Transverse colon (tissue), 4 donors: Measurements from ENCODE around the gene ZNF415. TPM values are rescaled to one million over a fixed set of nuclear protein-coding genes. Genes with fewer than 3 reads are reported as not detected.
"Not testable (repeated sequence)": the region's sequence is repeated elsewhere in the genome, so short reads cannot be mapped to it uniquely, and the experiment has no call there.

ENCODE experiments used
- DNase-seq: peaks from one replicate; pipeline ENCODE4 v3.0.0-alpha.2; 2019
- H3K27ac ChIP-seq, 4 donors: fragments of 200-600 bp; sonication (generic); 2 replicates each; pipeline ENCODE4 v1.5.1; 2016 to 2018; ENCODE audit warnings: inconsistent platforms in 4 of 4
- H3K27me3 ChIP-seq: fragments of 200-600 bp; sonication (generic); 2 replicates; pipeline ENCODE4 v1.5.1; 2017; ENCODE audit warnings: inconsistent platforms
- H3K36me3 ChIP-seq, 4 donors: fragments of 200-600 bp; sonication (generic); 2 replicates each; pipeline ENCODE4 v1.5.1; 2017 to 2019; ENCODE audit warnings: inconsistent platforms in 4 of 4
- H3K4me1 ChIP-seq, 4 donors: fragments of 200-600 bp; sonication (generic); 2 replicates each; pipeline ENCODE4 v1.5.1; 2017 to 2020; ENCODE audit warnings: inconsistent platforms in 4 of 4
- H3K4me3 ChIP-seq, 4 donors: fragments of 200-600 bp; sonication (generic); 1 replicate in 1 of 4; 2 replicates in 3 of 4; pipeline versions ENCODE4 v1.5.1 to v1.6.1; 2017 to 2019; ENCODE audit warnings: inconsistent platforms in 4 of 4
- H3K9me3 ChIP-seq, 2 donors: fragments of 200-600 bp; sonication (generic); 2 replicates each; pipeline ENCODE4 v1.5.1; 2017 to 2019; ENCODE audit warnings: inconsistent platforms in 2 of 2
- EP300 ChIP-seq: sonication (generic); formaldehyde crosslinking; IDR thresholded peaks from one replicate; pipeline ENCODE4 v1.6.1; 2017; ENCODE audit warnings: antibody characterized with exemption, low read depth
- POLR2A ChIP-seq: fragments of 450-650 bp; IDR thresholded peaks from one replicate; pipeline ENCODE4 v1.6.1; 2016; ENCODE audit warnings: antibody characterized with exemption, mild to moderate bottlenecking, moderate library complexity
- POLR2AphosphoS5 ChIP-seq, 3 donors: sonication (generic); formaldehyde crosslinking; IDR thresholded peaks; one replicate each; pipeline ENCODE4 v1.6.1; 2016; ENCODE audit warnings: antibody characterized with exemption in 3 of 3
- WGBS, 2 donors: methylation state at CpG; one replicate each; pipeline ENCODE4 v1.1.5; 2018; ENCODE audit warnings: low coverage in 1 of 2; 5-methylcytosine and 5-hydroxymethylcytosine counted together
- in situ Hi-C, 4 donors: fragments of 200-750 bp; cut with MboI; loops; one replicate each; pipeline versions ENCODE4 v1.15.0 to v1.15.1; 2017; ENCODE audit warnings: low sequenced_read_pairs in 3 of 4, low pct_ligation_motif_present in 1 of 4, low pct_unique_long_range_greater_than_20kb in 1 of 4
- intact Hi-C: fragments of 100-400 bp; cut with DNase I; formaldehyde crosslinking; loops from one replicate; pipeline ENCODE4 v1.15.1; 2023; ENCODE audit warnings: low total_unique reads
- total RNA-seq, 4 donors: library from RNA; depleted of rRNA; stranded (reverse); fragments of >200 nt; gene quantifications; one replicate each; pipeline ENCODE4 v1.1.0, GENCODE V29; 2016
- TF ChIP-seq, protein P1 (sequence below), 5 experiments: fragments of 200-600 bp in 3 of 5; fragments of 450-650 bp in 2 of 5; sonication (generic) in 3 of 5; IDR thresholded peaks; 1 replicate in 2 of 5; 2 replicates in 3 of 5; pipeline ENCODE4 v1.5.1; 2016 to 2017; ENCODE audit warnings: antibody characterized with exemption in 5 of 5, inconsistent platforms in 3 of 5, mild to moderate bottlenecking in 2 of 5, moderate library complexity in 1 of 5

Gene ZNF415
- total RNA-seq, 4 donors from 2014 or later, result 5.6 to 11.5 (median 10.8) TPM; not detected in 1

GRCh38 chr19:53102756-53103233 is 29.9 kb downstream of the ZNF415 start:
- H3K27ac ChIP-seq, result peak overlapping the region; percentile 84 to 98 (median 96)
- intact Hi-C loops, result no loop called here
- peaks cover 0 to 11% (median 0%) of the 10 kb centered on the region in 4 donors for H3K36me3 ChIP-seq
- H3K4me3 ChIP-seq, result peak overlapping the region; percentile 62 to 99 (median 94)
- no peaks in the 10 kb centered on the region for H3K27me3 ChIP-seq
- 1% methylated on average over 28 of the region's 33 CpGs; no CpG with 5 or more reads in 1 of the 2 donors for WGBS, 2 donors
- H3K4me1 ChIP-seq, result peaks cover 9 to 24% (median 14%) of the 10 kb centered on the region in 4 donors
- H3K9me3 ChIP-seq, result no peaks in the 10 kb centered on the region
- in situ Hi-C loops, result no loop called here
- DNase-seq, result peak; percentile 19
- TF ChIP-seq POLR2AphosphoS5 (IDR thresholded peaks at IDR 0.05) (no peak), EP300 (no peak), POLR2A (no peak)
- TF ChIP-seq, protein P1, sequence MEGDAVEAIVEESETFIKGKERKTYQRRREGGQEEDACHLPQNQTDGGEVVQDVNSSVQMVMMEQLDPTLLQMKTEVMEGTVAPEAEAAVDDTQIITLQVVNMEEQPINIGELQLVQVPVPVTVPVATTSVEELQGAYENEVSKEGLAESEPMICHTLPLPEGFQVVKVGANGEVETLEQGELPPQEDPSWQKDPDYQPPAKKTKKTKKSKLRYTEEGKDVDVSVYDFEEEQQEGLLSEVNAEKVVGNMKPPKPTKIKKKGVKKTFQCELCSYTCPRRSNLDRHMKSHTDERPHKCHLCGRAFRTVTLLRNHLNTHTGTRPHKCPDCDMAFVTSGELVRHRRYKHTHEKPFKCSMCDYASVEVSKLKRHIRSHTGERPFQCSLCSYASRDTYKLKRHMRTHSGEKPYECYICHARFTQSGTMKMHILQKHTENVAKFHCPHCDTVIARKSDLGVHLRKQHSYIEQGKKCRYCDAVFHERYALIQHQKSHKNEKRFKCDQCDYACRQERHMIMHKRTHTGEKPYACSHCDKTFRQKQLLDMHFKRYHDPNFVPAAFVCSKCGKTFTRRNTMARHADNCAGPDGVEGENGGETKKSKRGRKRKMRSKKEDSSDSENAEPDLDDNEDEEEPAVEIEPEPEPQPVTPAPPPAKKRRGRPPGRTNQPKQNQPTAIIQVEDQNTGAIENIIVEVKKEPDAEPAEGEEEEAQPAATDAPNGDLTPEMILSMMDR (IDR thresholded peaks at IDR 0.05), result no peak

DNA sequence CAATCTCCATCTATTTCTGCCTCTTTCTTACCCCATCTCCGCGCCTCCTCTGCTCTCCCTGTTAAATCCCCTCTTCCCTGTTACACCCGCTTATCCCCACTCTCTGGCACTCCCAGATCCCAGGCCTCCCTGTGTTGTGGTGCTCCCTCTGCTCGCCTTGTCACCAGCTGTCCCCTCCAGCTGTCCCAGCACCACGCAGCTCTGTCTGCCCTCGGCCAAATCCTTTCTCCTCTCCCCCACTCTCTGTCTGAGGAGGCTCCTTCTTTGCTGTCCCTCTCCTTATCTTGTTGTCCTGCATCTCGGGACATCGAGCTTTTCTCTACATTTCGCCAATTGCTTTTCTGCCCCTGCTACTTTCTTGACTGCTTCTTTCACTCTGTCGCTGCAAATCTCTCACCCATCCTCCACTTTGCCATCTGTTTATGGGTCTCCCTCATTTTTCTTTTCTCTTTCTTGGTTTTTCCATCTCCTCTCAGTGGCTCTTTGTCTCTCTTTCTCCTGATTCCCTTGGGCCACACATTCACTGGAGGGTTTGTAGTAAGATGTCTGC is 30.4 kb downstream of the ZNF415 start:
- Histone ChIP-seq H3K27ac (peak overlapping the region; percentile 84 to 98 (median 96)), H3K4me1 (peaks cover 9 to 24% (median 14%) of the 10 kb centered on the region in 4 donors), H3K9me3 (no peaks in the 10 kb centered on the region), H3K27me3 (no peaks in the 10 kb centered on the region), H3K4me3 (peak overlapping the region; percentile 62 to 99 (median 94)), H3K36me3 (peaks cover 0 to 12% (median 2%) of the 10 kb centered on the region in 4 donors)
- DNase-seq, result no peak
- intact Hi-C loops (no loop called here), in situ Hi-C loops (no loop called here)
- 41 to 59% methylated on average over 6 to 10 of the region's 10 CpGs for WGBS, 2 donors
- TF ChIP-seq POLR2AphosphoS5 (IDR thresholded peaks at IDR 0.05), result no peak
- TF ChIP-seq, protein P1 (IDR thresholded peaks at IDR 0.05), result no peak
- no peak for TF ChIP-seq EP300

DNA sequence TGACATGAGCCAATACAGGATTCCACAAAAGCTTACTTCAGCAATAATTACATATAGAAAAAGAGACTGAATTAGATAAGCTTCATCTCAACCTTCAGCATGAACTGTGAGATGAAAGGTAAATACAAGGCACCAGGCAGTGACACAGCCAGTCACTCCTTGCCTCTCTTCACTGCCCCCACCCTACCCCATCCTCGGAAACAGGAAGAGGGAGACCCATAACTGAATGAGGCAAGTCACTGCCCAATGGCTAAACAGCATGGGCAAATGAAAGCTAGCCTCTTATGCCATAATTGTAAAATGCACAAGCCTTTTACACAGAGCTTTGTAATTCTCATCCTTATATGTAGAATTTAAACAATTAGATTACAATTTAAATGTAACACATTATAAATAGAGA is 31.2 kb downstream of the ZNF415 start:
- H3K9me3 ChIP-seq, result no peaks in the 10 kb centered on the region
- no peaks in the 10 kb centered on the region for H3K27me3 ChIP-seq
- H3K27ac ChIP-seq, result no peak overlapping the region
- intact Hi-C loops (no loop called here), in situ Hi-C loops (no loop called here)
- peaks cover 0 to 12% (median 2%) of the 10 kb centered on the region in 4 donors for H3K36me3 ChIP-seq
- peaks cover 9 to 24% (median 14%) of the 10 kb centered on the region in 4 donors for H3K4me1 ChIP-seq
- DNase-seq, result no peak
- H3K4me3 ChIP-seq, result peak overlapping the region in 1 of 4 donors; percentile 96
- 17 to 33% methylated on average over 1 of the region's 1 CpG for WGBS, 2 donors
- TF ChIP-seq POLR2A, result no peak
- no peak for TF ChIP-seq EP300
- no peak for TF ChIP-seq POLR2AphosphoS5 (IDR thresholded peaks at IDR 0.05)
- TF ChIP-seq, protein P1 (IDR thresholded peaks at IDR 0.05), result no peak

DNA sequence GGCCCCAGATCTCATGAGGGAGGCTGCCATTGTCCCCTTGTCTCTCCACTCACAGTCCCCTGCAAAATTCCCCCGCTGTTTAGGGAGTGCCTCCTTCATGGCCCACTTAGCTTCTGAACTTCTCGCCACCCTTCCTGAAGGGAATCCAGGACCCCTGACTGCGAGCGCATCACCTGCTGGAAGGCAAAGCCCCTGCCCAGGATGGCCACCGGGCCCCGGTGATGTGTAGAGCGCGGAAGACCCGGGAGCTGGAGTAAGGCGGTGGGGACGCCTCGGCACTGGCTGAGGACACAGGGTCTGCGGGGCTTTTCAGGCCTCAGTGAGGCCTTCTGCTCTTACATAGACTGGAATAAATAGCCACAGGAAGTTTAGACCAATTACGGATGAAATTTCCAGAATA is 34.1 kb downstream of the ZNF415 start:
- intact Hi-C loops, result loop anchor here (2.0 kb wide), 1 partner anchor 28 kb away; no protein-coding TSS in a partner anchor
- not testable (repeated sequence) for H3K27ac ChIP-seq

DNA sequence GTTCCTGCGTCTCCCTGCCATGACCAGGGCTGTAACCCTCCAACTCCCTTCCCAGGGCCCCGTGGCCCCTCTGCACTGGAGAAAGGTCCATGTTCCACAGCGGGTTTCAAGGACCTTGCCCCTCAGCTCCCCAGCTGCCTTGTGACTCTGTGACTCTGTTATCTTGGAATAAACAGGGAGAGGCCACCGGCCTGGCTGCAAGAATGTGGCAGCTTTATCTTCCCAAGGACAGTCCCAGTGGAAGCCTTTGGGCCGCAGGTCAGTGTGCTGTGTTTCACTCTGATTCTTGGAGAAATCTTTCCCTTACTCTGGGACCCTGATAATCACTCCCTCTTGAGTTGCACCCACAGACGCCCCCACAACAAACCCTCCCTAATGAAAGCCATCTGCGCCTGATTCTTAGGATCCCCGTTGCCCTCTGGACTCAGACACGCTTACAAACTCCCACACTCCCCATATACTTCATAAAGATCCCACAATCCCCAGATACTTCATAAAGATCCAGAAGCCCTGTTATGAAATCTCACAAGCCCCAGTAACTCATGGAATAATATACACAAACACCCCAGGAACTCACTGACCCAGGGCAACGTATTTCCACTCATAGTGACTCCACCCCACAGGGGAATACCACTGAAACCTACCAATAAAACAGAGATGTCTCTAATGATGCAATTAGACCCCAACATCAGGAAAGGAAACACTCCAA is 35.6 kb downstream of the ZNF415 start:
- intact Hi-C loops, DNase-seq, in situ Hi-C loops, H3K27ac ChIP-seq, H3K27me3 ChIP-seq, H3K9me3 ChIP-seq, H3K4me3 ChIP-seq: not testable (repeated sequence)
- 80 to 93% methylated on average over 2 to 5 of the region's 10 CpGs for whole genome bisulfite sequencing, 2 donors
- Histone ChIP-seq H3K4me1 (peaks cover 4 to 13% (median 8%) of the 10 kb centered on the region in 4 donors), H3K36me3 (peaks cover 0 to 16% (median 2%) of the 10 kb centered on the region in 4 donors)

More for the DNA sequence above, 34.1 kb downstream of the ZNF415 start:
- 94 to 100% methylated on average over 1 to 14 of the region's 14 CpGs for WGBS, 2 donors
- H3K4me1 ChIP-seq, result peaks cover 5 to 19% (median 12%) of the 10 kb centered on the region in 4 donors
- DNase-seq, H3K27me3 ChIP-seq, H3K4me3 ChIP-seq, in situ Hi-C loops, H3K9me3 ChIP-seq: not testable (repeated sequence)
- peaks cover 0 to 12% (median 2%) of the 10 kb centered on the region in 4 donors for H3K36me3 ChIP-seq

DNA sequence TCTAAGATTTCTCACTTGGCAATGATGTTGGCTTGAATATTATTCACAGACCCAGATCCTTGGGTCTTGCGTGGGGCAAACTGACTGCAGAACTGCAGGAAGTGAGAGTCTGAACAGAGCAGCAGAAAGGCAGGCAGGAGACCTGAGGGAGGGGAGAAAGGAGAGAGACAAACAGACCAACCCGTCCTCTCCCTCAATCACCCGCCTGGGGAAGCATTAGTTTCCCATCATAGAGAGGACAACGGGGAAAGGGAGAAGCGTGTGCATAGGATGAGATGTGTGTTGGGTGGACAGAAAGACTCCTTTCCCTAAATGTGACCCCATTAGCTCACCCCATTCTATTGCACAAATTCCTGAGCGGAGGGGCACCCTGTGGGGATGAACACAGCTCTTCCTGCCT is 36.1 kb downstream of the ZNF415 start:
- H3K27ac ChIP-seq, intact Hi-C loops, H3K4me3 ChIP-seq, H3K4me1 ChIP-seq, H3K27me3 ChIP-seq, DNase-seq, H3K9me3 ChIP-seq, in situ Hi-C loops: not testable (repeated sequence)
- H3K36me3 ChIP-seq, result peaks cover 0 to 22% (median 3%) of the 10 kb centered on the region in 4 donors
- WGBS, 2 donors, result 66% methylated on average over 5 of the region's 6 CpGs; no CpG with 5 or more reads in 1 of the 2 donors
